ENCODE measurements around the gene CAMTA1. TPM values are rescaled to one million over a fixed set of nuclear protein-coding genes. Genes with fewer than 3 reads are reported as not detected.
"Not testable (repeated sequence)": the region's sequence is repeated elsewhere in the genome, so short reads cannot be mapped to it uniquely, and the experiment has no call there.

Gene CAMTA1
- total RNA-seq, 2 donors from 2014 or later = 36.7 to 51.9 TPM

DNA sequence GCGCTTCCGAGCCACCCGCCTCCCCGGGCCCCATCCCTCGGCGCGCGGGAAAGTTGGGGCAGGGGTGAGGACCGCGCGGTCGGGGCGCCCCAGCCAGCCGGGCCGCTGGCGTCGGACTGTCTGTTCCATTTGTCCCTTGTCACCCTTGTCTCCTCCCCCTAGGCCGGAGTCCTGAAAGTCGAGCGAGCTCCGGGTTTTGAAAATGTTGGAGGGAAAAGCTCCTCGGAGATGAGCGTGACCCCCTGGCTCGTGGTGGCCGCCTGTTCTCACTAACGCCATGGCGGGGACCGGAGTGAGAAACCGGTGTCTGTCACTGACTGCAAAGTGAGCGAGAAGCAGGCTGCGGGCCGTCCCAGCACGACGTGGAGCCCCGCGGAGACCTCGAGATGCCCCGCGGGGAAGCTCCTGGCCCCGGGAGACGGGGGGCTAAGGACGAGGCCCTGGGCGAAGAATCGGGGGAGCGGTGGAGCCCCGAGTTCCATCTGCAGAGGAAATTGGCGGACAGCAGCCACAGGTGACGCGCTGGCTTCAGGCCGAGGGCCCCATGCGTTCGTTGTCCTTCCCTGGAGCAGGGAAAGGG, 999.3 kb downstream of the CAMTA1 start:
- H3K36me3 Mint-ChIP-seq (ENCODE audit: low read depth) = peaks cover 32% of the 10 kb centered on the region
- ATAC-seq (replicated peaks) = no peak
- H3K4me3 Mint-ChIP-seq = peak overlapping the region; percentile 19
- no peak overlapping the region for H3K27ac Mint-ChIP-seq
- peaks cover 18% of the 10 kb centered on the region for H3K4me1 Mint-ChIP-seq
- H3K9me3 Mint-ChIP-seq = no peaks in the 10 kb centered on the region
- no peaks in the 10 kb centered on the region for H3K27me3 Mint-ChIP-seq

- H3K4me1 Mint-ChIP-seq = peaks cover 18% of the 10 kb centered on the region
- H3K9me3 Mint-ChIP-seq = peaks cover 4% of the 10 kb centered on the region
- no peak for ATAC-seq (replicated peaks)
- H3K27me3 Mint-ChIP-seq = no peaks in the 10 kb centered on the region
- peaks cover 32% of the 10 kb centered on the region for H3K36me3 Mint-ChIP-seq (ENCODE audit: low read depth)
- peak overlapping the region; percentile 19 for H3K4me3 Mint-ChIP-seq
- no peak overlapping the region for H3K27ac Mint-ChIP-seq
These were observed 999.9 kb downstream of the CAMTA1 start for GRCh38 chr1:7785108-7785507.

- Mint-ChIP-seq H3K9me3 (peaks cover 12% of the 10 kb centered on the region), H3K36me3 (ENCODE audit: low read depth) (peaks cover 47% of the 10 kb centered on the region), H3K27me3 (no peaks in the 10 kb centered on the region), H3K4me1 (peaks cover 14% of the 10 kb centered on the region), H3K27ac (no peak overlapping the region), H3K4me3 (no peak overlapping the region)
- ATAC-seq (replicated peaks) = no peak
These were observed 1001.5 kb downstream of the CAMTA1 start for GRCh38 chr1:7786795-7787194.

DNA sequence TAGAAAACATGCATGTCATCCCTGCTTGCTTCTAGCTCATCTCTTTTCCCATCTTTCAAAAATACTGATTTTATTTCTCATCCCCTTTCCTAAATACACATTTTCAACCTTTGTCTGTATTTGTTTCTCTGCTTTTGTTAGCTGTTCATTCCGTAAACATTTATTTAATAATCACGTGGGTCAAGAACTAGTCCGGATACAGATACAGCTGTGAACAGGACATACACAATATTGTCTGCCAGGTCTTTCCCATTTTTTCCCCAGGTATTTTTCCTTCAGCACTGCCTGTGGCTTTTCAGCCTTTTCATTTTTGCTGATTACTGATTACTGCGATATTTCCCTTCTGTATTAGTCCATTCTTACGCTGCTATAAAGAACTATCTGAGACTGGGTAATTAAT, 1004.6 kb downstream of the CAMTA1 start:
- peaks cover 50% of the 10 kb centered on the region for H3K36me3 Mint-ChIP-seq (ENCODE audit: low read depth)
- no peak overlapping the region for H3K27ac Mint-ChIP-seq
- no peak for ATAC-seq (replicated peaks)
- H3K9me3 Mint-ChIP-seq = peaks cover 12% of the 10 kb centered on the region
- no peaks in the 10 kb centered on the region for H3K27me3 Mint-ChIP-seq
- no peak overlapping the region for H3K4me3 Mint-ChIP-seq
- H3K4me1 Mint-ChIP-seq = peaks cover 6% of the 10 kb centered on the region

DNA sequence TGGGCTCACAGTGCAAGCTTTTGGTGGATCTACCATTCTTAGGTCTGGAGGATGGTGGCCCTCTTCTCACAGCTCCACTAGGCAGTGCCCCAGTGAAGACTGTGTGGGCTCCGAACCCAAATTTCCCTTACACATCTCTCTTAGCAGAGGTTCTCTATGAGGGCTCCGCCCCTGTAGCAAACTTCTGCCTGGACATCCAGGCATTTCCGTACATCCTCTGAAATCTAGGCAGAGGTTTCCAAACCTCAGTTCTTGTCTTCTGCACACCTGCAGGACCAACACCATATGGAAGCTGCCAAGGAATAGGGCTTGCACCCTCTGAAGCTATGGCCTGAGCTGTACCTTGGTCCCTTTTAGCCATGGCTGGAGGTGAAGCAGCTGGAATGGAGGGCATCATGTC, 1005.8 kb downstream of the CAMTA1 start:
- H3K4me1 Mint-ChIP-seq; H3K4me3 Mint-ChIP-seq; H3K27me3 Mint-ChIP-seq; H3K27ac Mint-ChIP-seq; ATAC-seq (replicated peaks): not testable (repeated sequence)
- H3K36me3 Mint-ChIP-seq (ENCODE audit: low read depth) = peaks cover 44% of the 10 kb centered on the region
- H3K9me3 Mint-ChIP-seq = peaks cover 12% of the 10 kb centered on the region

GRCh38 chr1:7795406-7795805, 1010.2 kb downstream of the CAMTA1 start:
- Mint-ChIP-seq H3K4me1 (peaks cover 4% of the 10 kb centered on the region), H3K4me3 (no peak overlapping the region), H3K27me3 (no peaks in the 10 kb centered on the region), H3K27ac (no peak overlapping the region), H3K9me3 (peaks cover 5% of the 10 kb centered on the region), H3K36me3 (ENCODE audit: low read depth) (peaks cover 45% of the 10 kb centered on the region)
- no peak for ATAC-seq (replicated peaks)

GRCh38 chr1:7805460-7805859, 1020.2 kb downstream of the CAMTA1 start:
- no peak overlapping the region for H3K27ac Mint-ChIP-seq
- no peak overlapping the region for H3K4me3 Mint-ChIP-seq
- H3K4me1 Mint-ChIP-seq = no peaks in the 10 kb centered on the region
- H3K27me3 Mint-ChIP-seq = no peaks in the 10 kb centered on the region
- H3K36me3 Mint-ChIP-seq (ENCODE audit: low read depth) = peaks cover 53% of the 10 kb centered on the region
- no peaks in the 10 kb centered on the region for H3K9me3 Mint-ChIP-seq
- ATAC-seq (replicated peaks) = no peak

- no peaks in the 10 kb centered on the region for H3K27me3 Mint-ChIP-seq
These were observed 1023.1 kb downstream of the CAMTA1 start for GRCh38 chr1:7808253-7808844.

DNA sequence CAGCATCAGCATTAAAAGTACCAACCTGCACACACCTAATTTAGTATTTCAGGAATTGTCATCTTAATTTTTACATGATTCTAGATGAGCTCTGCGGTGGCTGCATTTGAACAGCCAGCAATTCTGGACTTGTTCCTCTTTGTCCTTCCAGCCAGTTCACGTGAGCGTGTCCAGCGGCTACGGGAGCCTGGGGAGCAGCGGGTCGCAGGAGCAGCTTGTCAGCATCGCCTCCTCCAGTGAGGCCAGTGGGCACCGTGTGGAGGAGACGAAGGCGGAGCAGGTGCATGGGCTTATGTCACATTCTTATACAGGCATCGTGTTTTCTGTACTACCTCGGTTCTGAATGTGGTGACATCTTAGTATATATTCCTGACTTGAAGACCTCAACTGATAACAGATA, 1024.5 kb downstream of the CAMTA1 start:
- Mint-ChIP-seq H3K27ac (no peak overlapping the region), H3K36me3 (ENCODE audit: low read depth) (peaks cover 59% of the 10 kb centered on the region), H3K4me1 (no peaks in the 10 kb centered on the region), H3K9me3 (peaks cover 11% of the 10 kb centered on the region), H3K27me3 (no peaks in the 10 kb centered on the region), H3K4me3 (no peak overlapping the region)
- no peak for ATAC-seq (replicated peaks)

More at GRCh38 chr1:7808253-7808844, 1023.1 kb downstream of the CAMTA1 start:
- no peak overlapping the region for H3K27ac Mint-ChIP-seq
- no peaks in the 10 kb centered on the region for H3K4me1 Mint-ChIP-seq
- no peak overlapping the region for H3K4me3 Mint-ChIP-seq
- peak; percentile 38 for ATAC-seq (replicated peaks)
- peaks cover 6% of the 10 kb centered on the region for H3K9me3 Mint-ChIP-seq
- H3K36me3 Mint-ChIP-seq (ENCODE audit: low read depth) = peaks cover 68% of the 10 kb centered on the region

DNA sequence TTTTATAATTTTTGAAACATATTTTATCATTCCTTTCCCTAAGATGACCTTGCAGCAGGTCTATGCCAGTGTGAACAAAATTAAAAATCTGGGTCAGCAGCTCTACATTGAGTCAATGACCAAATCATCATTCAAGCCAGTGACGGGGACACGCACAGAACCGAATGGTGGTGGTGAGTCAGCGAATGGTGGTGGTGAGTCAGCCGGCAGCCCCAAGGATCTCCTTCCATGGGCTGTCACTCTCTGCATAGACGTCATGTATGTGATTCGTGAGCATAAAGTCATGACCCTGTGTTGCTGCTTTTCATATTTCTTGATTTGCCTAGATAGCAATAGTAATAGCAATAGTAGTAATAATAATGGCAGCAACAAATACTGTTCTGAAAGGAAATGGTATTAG, 1025.1 kb downstream of the CAMTA1 start:
- H3K4me3 Mint-ChIP-seq = no peak overlapping the region
- peaks cover 11% of the 10 kb centered on the region for H3K9me3 Mint-ChIP-seq
- peak; percentile 100 for ATAC-seq (replicated peaks)
- no peak overlapping the region for H3K27ac Mint-ChIP-seq
- H3K36me3 Mint-ChIP-seq (ENCODE audit: low read depth) = peaks cover 53% of the 10 kb centered on the region
- H3K27me3 Mint-ChIP-seq = no peaks in the 10 kb centered on the region
- no peaks in the 10 kb centered on the region for H3K4me1 Mint-ChIP-seq

DNA sequence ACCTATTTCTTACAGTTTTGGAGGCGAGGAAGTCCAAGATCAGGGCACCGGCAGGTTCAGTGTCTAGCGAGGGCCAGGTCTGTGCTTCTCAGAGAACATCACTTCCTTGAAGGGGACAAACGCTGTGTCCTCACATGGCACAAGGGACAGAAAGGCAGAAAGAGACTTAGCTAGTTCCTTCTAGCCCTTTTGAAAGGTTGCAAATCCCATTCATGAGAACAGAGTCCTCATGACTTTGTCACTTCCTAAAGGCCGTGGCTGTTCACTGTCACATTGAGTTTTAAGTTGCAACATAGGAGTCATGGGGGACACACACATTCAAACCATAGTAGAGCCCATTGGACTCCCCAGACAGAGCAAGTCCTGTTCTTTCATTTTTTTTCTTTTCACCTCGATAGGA, 1026.2 kb downstream of the CAMTA1 start:
- no peak overlapping the region for H3K27ac Mint-ChIP-seq
- peaks cover 49% of the 10 kb centered on the region for H3K36me3 Mint-ChIP-seq (ENCODE audit: low read depth)
- no peaks in the 10 kb centered on the region for H3K27me3 Mint-ChIP-seq
- H3K4me3 Mint-ChIP-seq = no peak overlapping the region
- H3K4me1 Mint-ChIP-seq = no peaks in the 10 kb centered on the region
- no peak for ATAC-seq (replicated peaks)
- peaks cover 11% of the 10 kb centered on the region for H3K9me3 Mint-ChIP-seq

GRCh38 chr1:7813677-7814373, 1028.6 kb downstream of the CAMTA1 start:
- no peak overlapping the region for H3K4me3 Mint-ChIP-seq
- H3K9me3 Mint-ChIP-seq = peaks cover 11% of the 10 kb centered on the region
- no peaks in the 10 kb centered on the region for H3K27me3 Mint-ChIP-seq
- H3K36me3 Mint-ChIP-seq (ENCODE audit: low read depth) = peaks cover 40% of the 10 kb centered on the region
- H3K4me1 Mint-ChIP-seq = no peaks in the 10 kb centered on the region
- H3K27ac Mint-ChIP-seq = no peak overlapping the region
- ATAC-seq (replicated peaks) = no peak

All from activated T-helper 17 cell treated with anti-CD3 and anti-CD28 coated beads, Interleukin-2, amount 50 U/mL, for 72 hours (primary cell).